PFSK-1 (cell line): Measurements from ENCODE around the gene SLC38A6.

Experiments
- FOXP2 ChIP-seq: optimal IDR thresholded peaks from 2 replicates; pipeline ENCODE3; 2011; ENCODE audit warnings: borderline replicate concordance, control low read depth, inconsistent platforms; ENCODE audit not compliant: insufficient read depth; ENCODE audit errors: extremely low read length, extremely low read depth
- POLR2AphosphoS5 ChIP-seq: IDR thresholded peaks from 2 replicates; pipeline ENCODE4 v1.6.1; 2012; ENCODE audit warnings: low read depth, mild to moderate bottlenecking, control low read depth, low read length, moderate library complexity
- SIN3A ChIP-seq: IDR thresholded peaks from 2 replicates; pipeline ENCODE4 v1.6.1; 2012; ENCODE audit warnings: mild to moderate bottlenecking, low read length, moderate library complexity, borderline replicate concordance; ENCODE audit not compliant: insufficient read depth
- TAF1 ChIP-seq: IDR thresholded peaks from 2 replicates; pipeline ENCODE4 v1.6.1; 2012; ENCODE audit warnings: low read length, control low read depth, borderline replicate concordance; ENCODE audit not compliant: insufficient read depth
- TF ChIP-seq, protein P1 (sequence below), 2 experiments: IDR thresholded peaks; 2 replicates each; pipeline versions ENCODE4 v1.6.1 to v1.8.0; 2011 to 2012; ENCODE audit warnings: low read depth in 2 of 2, low read length in 2 of 2, control low read depth in 1 of 2, inconsistent platforms in 1 of 2, mild to moderate bottlenecking in 1 of 2, moderate library complexity in 1 of 2; ENCODE audit not compliant: insufficient read depth in 1 of 2

DNA sequence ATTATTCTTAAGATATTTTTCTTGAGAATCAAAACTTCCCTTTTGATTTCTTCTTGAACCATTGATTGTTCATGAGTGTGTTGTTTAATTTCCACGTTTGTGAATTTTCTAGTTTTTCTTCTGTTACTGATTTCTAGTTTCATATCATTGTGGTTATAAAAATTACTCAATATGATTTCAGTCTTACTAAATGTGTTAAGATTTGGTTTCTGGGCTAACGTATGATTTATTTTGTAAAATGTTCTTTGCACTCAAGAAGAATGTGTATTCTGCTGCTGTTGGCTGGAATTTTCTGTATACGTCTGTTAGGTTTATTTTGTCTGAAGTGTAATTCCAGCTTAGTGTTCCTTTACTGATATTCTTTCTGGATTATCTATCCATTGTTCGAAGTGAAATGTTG is 24.8 kb upstream of the SLC38A6 start:
- TF ChIP-seq, protein P1, sequence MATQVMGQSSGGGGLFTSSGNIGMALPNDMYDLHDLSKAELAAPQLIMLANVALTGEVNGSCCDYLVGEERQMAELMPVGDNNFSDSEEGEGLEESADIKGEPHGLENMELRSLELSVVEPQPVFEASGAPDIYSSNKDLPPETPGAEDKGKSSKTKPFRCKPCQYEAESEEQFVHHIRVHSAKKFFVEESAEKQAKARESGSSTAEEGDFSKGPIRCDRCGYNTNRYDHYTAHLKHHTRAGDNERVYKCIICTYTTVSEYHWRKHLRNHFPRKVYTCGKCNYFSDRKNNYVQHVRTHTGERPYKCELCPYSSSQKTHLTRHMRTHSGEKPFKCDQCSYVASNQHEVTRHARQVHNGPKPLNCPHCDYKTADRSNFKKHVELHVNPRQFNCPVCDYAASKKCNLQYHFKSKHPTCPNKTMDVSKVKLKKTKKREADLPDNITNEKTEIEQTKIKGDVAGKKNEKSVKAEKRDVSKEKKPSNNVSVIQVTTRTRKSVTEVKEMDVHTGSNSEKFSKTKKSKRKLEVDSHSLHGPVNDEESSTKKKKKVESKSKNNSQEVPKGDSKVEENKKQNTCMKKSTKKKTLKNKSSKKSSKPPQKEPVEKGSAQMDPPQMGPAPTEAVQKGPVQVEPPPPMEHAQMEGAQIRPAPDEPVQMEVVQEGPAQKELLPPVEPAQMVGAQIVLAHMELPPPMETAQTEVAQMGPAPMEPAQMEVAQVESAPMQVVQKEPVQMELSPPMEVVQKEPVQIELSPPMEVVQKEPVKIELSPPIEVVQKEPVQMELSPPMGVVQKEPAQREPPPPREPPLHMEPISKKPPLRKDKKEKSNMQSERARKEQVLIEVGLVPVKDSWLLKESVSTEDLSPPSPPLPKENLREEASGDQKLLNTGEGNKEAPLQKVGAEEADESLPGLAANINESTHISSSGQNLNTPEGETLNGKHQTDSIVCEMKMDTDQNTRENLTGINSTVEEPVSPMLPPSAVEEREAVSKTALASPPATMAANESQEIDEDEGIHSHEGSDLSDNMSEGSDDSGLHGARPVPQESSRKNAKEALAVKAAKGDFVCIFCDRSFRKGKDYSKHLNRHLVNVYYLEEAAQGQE (IDR thresholded peaks at IDR 0.05; ENCODE audit: insufficient read depth in 1 of 2, low read depth in 2 of 2, low read length in 2 of 2): no peak
- TF ChIP-seq SIN3A (no peak), TAF1 (no peak), POLR2AphosphoS5 (no peak), FOXP2 (no peak)
